B cell (primary cell): ENCODE results near the gene KCNK4. TPM values are rescaled to one million over a fixed set of nuclear protein-coding genes. Genes with fewer than 3 reads are reported as not detected.
"Not testable (repeated sequence)": the region's sequence is repeated elsewhere in the genome, so short reads cannot be mapped to it uniquely, and the experiment has no call there.

Source experiments
- ATAC-seq: fragments of 200-7000 bp; cut with Tn5 transposase; one replicate; pipeline ENCODE4 v1.10.0; 2021; ENCODE audit warnings: low read depth, mild to moderate bottlenecking, moderate number of reproducible peaks, moderate library complexity
- CTCF ChIA-PET: fragments of 350-600 bp; sonication (Branson Sonifier 250); formaldehyde crosslinking; loops from one replicate; lab custom pipeline; 2021; ENCODE audit warnings: antibody characterized with exemption, inconsistent platforms; lab: Charles Lee
- POLR2A ChIA-PET: fragments of 350-600 bp; sonication (Branson Sonifier 250); formaldehyde crosslinking; loops from one replicate; lab custom pipeline; 2021; ENCODE audit warnings: antibody characterized with exemption; lab: Charles Lee
- DNase-seq: peaks from one replicate; pipeline ENCODE4 v3.0.0; 2013
- H2AFZ ChIP-seq: 2 replicates; pipeline ENCODE4 v1.6.1; 2012; ENCODE audit warnings: mild to moderate bottlenecking, low read depth, low read length; ENCODE audit not compliant: insufficient read depth, poor library complexity, severe bottlenecking
- H3K27ac ChIP-seq, 2 donors: 1 replicate in 1 of 2; 2 replicates in 1 of 2; pipeline ENCODE4 v1.5.1; 2012 to 2013; ENCODE audit warnings: low read length in 2 of 2, mild to moderate bottlenecking in 2 of 2, moderate library complexity in 1 of 2
- H3K27me3 ChIP-seq, 4 experiments: fragments of 200-600 bp in 1 of 4; sonication (generic) in 1 of 4; replicated peaks in 1 of 4; 1 replicate in 2 of 4; 2 replicates in 2 of 4; pipeline versions ENCODE4 v1.6.1 to v1.7.0; 2013 to 2016; ENCODE audit warnings: low read length in 3 of 4, mild to moderate bottlenecking in 2 of 4, mixed read lengths in 1 of 4, moderate library complexity in 1 of 4; ENCODE audit not compliant: insufficient read depth in 4 of 4, control insufficient read depth in 3 of 4; ENCODE audit errors: control extremely low read depth in 1 of 4
- H3K36me3 ChIP-seq, 2 experiments: replicated peaks in 1 of 2; 1 replicate in 1 of 2; 2 replicates in 1 of 2; pipeline versions ENCODE4 v1.6.1 to v1.7.1; 2013; ENCODE audit warnings: low read length in 1 of 2; ENCODE audit not compliant: insufficient read depth in 2 of 2, control insufficient read depth in 1 of 2; ENCODE audit errors: control extremely low read depth in 1 of 2, extremely low read depth in 1 of 2
- H3K4me1 ChIP-seq, 2 donors: fragments of 200-600 bp in 1 of 2; sonication (generic) in 1 of 2; 1 replicate in 1 of 2; 2 replicates in 1 of 2; pipeline versions ENCODE4 v1.5.1 to v1.6.1; 2013 to 2017; ENCODE audit warnings: low read length in 2 of 2; ENCODE audit not compliant: control insufficient read depth in 2 of 2, insufficient read depth in 2 of 2
- H3K4me2 ChIP-seq: replicated peaks from 2 replicates; pipeline ENCODE3; 2012; ENCODE audit warnings: mild to moderate bottlenecking, low read depth, low read length; ENCODE audit not compliant: poor library complexity, severe bottlenecking
- H3K4me3 ChIP-seq, 5 experiments: fragments of 200-600 bp in 1 of 5; sonication (generic) in 1 of 5; 1 replicate in 3 of 5; 2 replicates in 2 of 5; pipeline versions ENCODE4 v1.5.1 to v1.7.0; 2011 to 2016; ENCODE audit warnings: low read length in 4 of 5, mild to moderate bottlenecking in 4 of 5, low read depth in 2 of 5, control low read depth in 1 of 5, moderate library complexity in 1 of 5; ENCODE audit not compliant: insufficient read depth in 1 of 5; ENCODE audit errors: control extremely low read depth in 1 of 5, extremely low read depth in 1 of 5
- H3K79me2 ChIP-seq: fragments of 200-600 bp; sonication (generic); one replicate; pipeline ENCODE4 v1.6.0; 2016; ENCODE audit warnings: low read length; ENCODE audit not compliant: control insufficient read depth, insufficient read depth
- H3K9ac ChIP-seq: fragments of 200-600 bp; sonication (generic); 2 replicates; pipeline ENCODE4 v1.6.1; 2017; ENCODE audit warnings: mild to moderate bottlenecking, low read length, moderate library complexity
- H3K9me3 ChIP-seq, 3 donors: one replicate each; pipeline versions ENCODE4 v1.6.1 to v1.7.1; 2013; ENCODE audit warnings: low read length in 2 of 3; ENCODE audit not compliant: control insufficient read depth in 2 of 3, insufficient read depth in 1 of 3; ENCODE audit errors: control extremely low read depth in 1 of 3
- H4K20me1 ChIP-seq: 2 replicates; pipeline ENCODE4 v1.6.0; 2012; ENCODE audit warnings: mild to moderate bottlenecking, low read length; ENCODE audit not compliant: insufficient read depth, control insufficient read depth, poor library complexity, severe bottlenecking
- H3K27ac Mint-ChIP-seq: one replicate; pipeline ENCODE4 v1.8.0; 2021; ENCODE audit warnings: mixed read lengths
- H3K27me3 Mint-ChIP-seq: one replicate; pipeline ENCODE4 v1.8.0; 2021; ENCODE audit warnings: mixed read lengths
- H3K4me1 Mint-ChIP-seq: one replicate; pipeline ENCODE4 v1.8.0; 2021; ENCODE audit warnings: mixed read lengths
- H3K4me3 Mint-ChIP-seq: one replicate; pipeline ENCODE4 v1.8.0; 2021; ENCODE audit warnings: mixed read lengths
- H3K9me3 Mint-ChIP-seq: one replicate; pipeline ENCODE4 v1.8.0; 2022; ENCODE audit warnings: mixed read lengths; ENCODE audit not compliant: insufficient read depth
- EZH2 ChIP-seq: IDR thresholded peaks from 2 replicates; pipeline ENCODE4 v1.6.1; 2012; ENCODE audit warnings: borderline replicate concordance, low read depth, mild to moderate bottlenecking, moderate library complexity, low read length; ENCODE audit not compliant: insufficient read depth, poor library complexity, severe bottlenecking
- WGBS: methylation state at CpG from one replicate; pipeline ENCODE4 v1.1.5; 2013; ENCODE audit warnings: missing lambda C conversion rate; ENCODE audit not compliant: insufficient coverage; 5-methylcytosine and 5-hydroxymethylcytosine counted together
- intact Hi-C: fragments of 100-400 bp; cut with micrococcal nuclease; formaldehyde crosslinking; loops from one replicate; pipeline ENCODE4 v1.10.0; 2022
- polyA plus RNA-seq: library from polyadenylated mRNA; depleted of rRNA; stranded (reverse); fragments of >200 nt; gene quantifications from 2 replicates; pipeline ENCODE4 v1.2.3, GENCODE V29; 2012
- total RNA-seq, 2 donors: library from RNA; stranded (reverse); fragments of 120-200 nt in 1 of 2; gene quantifications; 1 replicate in 1 of 2; 2 replicates in 1 of 2; pipeline versions ENCODE4 v1.2.3 to v1.2.4, GENCODE V29; 2013 to 2022
- TF ChIP-seq, protein P1 (sequence below): fragments of 200-600 bp; IDR thresholded peaks from one replicate; pipeline ENCODE4 v1.8.0; 2022; ENCODE audit warnings: antibody characterized with exemption, mild to moderate bottlenecking

Gene KCNK4
- total and polyA plus RNA-seq, 2 donors (not counting 1 experiment from before 2014, with no cell fraction given): 0.32 TPM; not detected in 1

DNA sequence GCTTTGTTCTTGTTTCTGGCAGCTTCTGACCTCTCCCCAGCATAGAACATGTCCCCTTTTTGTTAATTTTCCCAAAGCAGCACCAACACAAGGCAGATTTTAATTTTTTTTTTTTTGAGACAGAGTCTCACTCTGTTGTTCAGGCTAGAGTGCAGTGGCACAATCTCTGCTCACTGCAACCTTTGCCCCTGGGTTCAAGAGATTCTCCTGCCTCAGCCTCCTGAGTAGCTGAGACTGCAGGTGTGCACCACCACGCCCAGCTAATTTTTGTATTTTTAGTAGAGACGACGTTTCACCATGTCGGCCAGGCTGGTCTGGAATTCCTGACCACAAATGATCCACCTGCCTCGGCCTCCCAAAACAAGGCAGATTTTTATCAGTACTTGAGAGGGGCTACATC lies 16.7 kb downstream of the KCNK4 start:
- Histone ChIP-seq H4K20me1 (peaks cover 30% of the 10 kb centered on the region), H3K79me2 (peaks cover 49% of the 10 kb centered on the region), H3K4me1 (peaks cover 11 to 26% of the 10 kb centered on the region in 2 donors), H3K27ac (peak overlapping the region in 1 of 2 donors; percentile 6)
- POLR2A ChIA-PET: interaction anchor here (0.7 kb wide), 2 partner anchors 30 to 69 kb away, joined by 3 read pairs; no protein-coding TSS in a partner anchor
- intact Hi-C loops: loop anchor here (10.0 kb wide), 1 partner anchor 473 kb away; the partner anchor contains the start of gene MARK2
- H3K9me3 Mint-ChIP-seq, DNase-seq, H3K27me3 ChIP-seq, H3K4me2 ChIP-seq, H3K9ac ChIP-seq, ATAC-seq, H3K27me3 Mint-ChIP-seq, H3K4me3 ChIP-seq, H2AFZ ChIP-seq, H3K36me3 ChIP-seq, H3K9me3 ChIP-seq: not testable (repeated sequence)
- Mint-ChIP-seq H3K27ac (peak overlapping the region; percentile 28), H3K4me3 (peak overlapping the region; percentile 98), H3K4me1 (peaks cover 19% of the 10 kb centered on the region)
- CTCF ChIA-PET: interaction anchor here (0.8 kb wide), 1 partner anchor 35 kb away, joined by 3 read pairs; no protein-coding TSS in a partner anchor
- WGBS: 93% methylated on average over 5 of the region's 5 CpGs

DNA sequence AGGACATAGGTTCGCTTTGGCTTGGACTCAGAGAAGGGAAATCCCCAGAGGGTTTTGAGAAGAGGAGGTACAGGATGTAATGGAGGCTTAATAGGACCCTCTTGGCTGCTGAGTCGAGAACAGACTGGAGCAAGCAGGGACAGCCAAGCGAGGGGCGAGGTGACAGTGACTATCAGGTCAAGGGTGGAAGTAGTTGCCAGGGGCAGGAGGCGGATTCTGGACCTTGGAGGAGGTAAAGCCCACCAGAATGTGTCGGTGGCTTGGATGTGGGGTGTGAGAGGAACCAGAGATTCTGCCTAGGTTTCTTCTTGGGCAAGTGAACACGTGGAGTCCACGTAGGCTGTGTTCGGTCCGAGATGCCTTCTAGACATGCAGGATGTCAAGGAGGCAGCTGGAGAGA lies 21.8 kb downstream of the KCNK4 start:
- peaks cover 0 to 13% of the 10 kb centered on the region in 2 donors for H3K4me1 ChIP-seq
- ChIA-PET POLR2A (interaction anchor here (0.5 kb wide), 1 partner anchor 17 kb away, joined by 3 read pairs; no protein-coding TSS in a partner anchor), CTCF (no interaction called here)
- intact Hi-C loops: no loop called here
- peaks cover 0 to 32% of the 10 kb centered on the region in 2 experiments for H3K36me3 ChIP-seq
- H3K27me3 ChIP-seq: no peaks in the 10 kb centered on the region
- H3K79me2 ChIP-seq: peaks cover 38% of the 10 kb centered on the region
- no peaks in the 10 kb centered on the region for H3K9me3 Mint-ChIP-seq
- WGBS: 99% methylated on average over 10 of the region's 10 CpGs
- no peak overlapping the region for H2AFZ ChIP-seq
- no peak overlapping the region for H3K4me3 ChIP-seq
- no peak overlapping the region for H3K4me3 Mint-ChIP-seq
- DNase-seq (no peak), ATAC-seq (no peak)
- peak overlapping the region in 1 of 2 donors; percentile 6 for H3K27ac ChIP-seq
- H4K20me1 ChIP-seq: peaks cover 21% of the 10 kb centered on the region
- peaks cover 18% of the 10 kb centered on the region for H3K4me1 Mint-ChIP-seq
- H3K27me3 Mint-ChIP-seq: no peaks in the 10 kb centered on the region
- H3K27ac Mint-ChIP-seq: no peak overlapping the region
- H3K9ac ChIP-seq: no peak overlapping the region
- TF ChIP-seq, protein P1, sequence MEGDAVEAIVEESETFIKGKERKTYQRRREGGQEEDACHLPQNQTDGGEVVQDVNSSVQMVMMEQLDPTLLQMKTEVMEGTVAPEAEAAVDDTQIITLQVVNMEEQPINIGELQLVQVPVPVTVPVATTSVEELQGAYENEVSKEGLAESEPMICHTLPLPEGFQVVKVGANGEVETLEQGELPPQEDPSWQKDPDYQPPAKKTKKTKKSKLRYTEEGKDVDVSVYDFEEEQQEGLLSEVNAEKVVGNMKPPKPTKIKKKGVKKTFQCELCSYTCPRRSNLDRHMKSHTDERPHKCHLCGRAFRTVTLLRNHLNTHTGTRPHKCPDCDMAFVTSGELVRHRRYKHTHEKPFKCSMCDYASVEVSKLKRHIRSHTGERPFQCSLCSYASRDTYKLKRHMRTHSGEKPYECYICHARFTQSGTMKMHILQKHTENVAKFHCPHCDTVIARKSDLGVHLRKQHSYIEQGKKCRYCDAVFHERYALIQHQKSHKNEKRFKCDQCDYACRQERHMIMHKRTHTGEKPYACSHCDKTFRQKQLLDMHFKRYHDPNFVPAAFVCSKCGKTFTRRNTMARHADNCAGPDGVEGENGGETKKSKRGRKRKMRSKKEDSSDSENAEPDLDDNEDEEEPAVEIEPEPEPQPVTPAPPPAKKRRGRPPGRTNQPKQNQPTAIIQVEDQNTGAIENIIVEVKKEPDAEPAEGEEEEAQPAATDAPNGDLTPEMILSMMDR: no peak
- no peak for TF ChIP-seq EZH2
- no peak overlapping the region for H3K4me2 ChIP-seq
- H3K9me3 ChIP-seq: no peaks in the 10 kb centered on the region
